Smooth muscle cell (in vitro differentiated cells): Measurements from ENCODE around the gene TBC1D16. TPM values are rescaled to one million over a fixed set of nuclear protein-coding genes. Genes with fewer than 3 reads are reported as not detected.

Source experiments
- DNase-seq: peaks from one replicate; lab custom pipeline; 2025; ENCODE audit not compliant: unreplicated experiment; lab: John Stamatoyannopoulos, UW
- H2AFZ ChIP-seq: fragments of 200-600 bp; sonication (generic); 2 replicates; pipeline ENCODE4 v1.6.0; 2016; ENCODE audit warnings: antibody characterized with exemption, low read depth, mild to moderate bottlenecking
- H3F3A ChIP-seq: fragments of 200-600 bp; sonication (generic); 2 replicates; pipeline ENCODE4 v1.6.0; 2017; ENCODE audit warnings: antibody characterized with exemption, low read depth
- H3K27ac ChIP-seq: fragments of 200-600 bp; sonication (generic); 2 replicates; pipeline ENCODE4 v1.5.1; 2016; ENCODE audit warnings: low read depth, mild to moderate bottlenecking
- H3K27me3 ChIP-seq: fragments of 200-600 bp; sonication (generic); 2 replicates; pipeline ENCODE4 v1.6.1; 2016; ENCODE audit warnings: low read depth, mild to moderate bottlenecking
- H3K36me3 ChIP-seq: fragments of 200-600 bp; sonication (generic); 2 replicates; pipeline ENCODE4 v1.5.1; 2016; ENCODE audit warnings: low read depth
- H3K4me1 ChIP-seq: fragments of 200-600 bp; sonication (generic); 2 replicates; pipeline ENCODE4 v1.5.1; 2016; ENCODE audit warnings: low read depth
- H3K4me2 ChIP-seq: fragments of 200-600 bp; sonication (generic); 2 replicates; pipeline ENCODE4 v1.6.0; 2016; ENCODE audit warnings: mild to moderate bottlenecking
- H3K4me3 ChIP-seq: fragments of 200-600 bp; sonication (generic); 2 replicates; pipeline ENCODE4 v1.5.1; 2016; ENCODE audit warnings: mild to moderate bottlenecking
- H3K79me2 ChIP-seq: fragments of 200-600 bp; sonication (generic); 2 replicates; pipeline ENCODE4 v1.6.0; 2016; ENCODE audit warnings: low read depth, mild to moderate bottlenecking
- H3K9ac ChIP-seq: fragments of 200-600 bp; sonication (generic); 2 replicates; pipeline ENCODE4 v1.6.0; 2016; ENCODE audit warnings: low read depth
- H3K9me3 ChIP-seq: fragments of 200-600 bp; sonication (generic); replicated peaks from 2 replicates; pipeline ENCODE4 v1.5.1; 2016; ENCODE audit warnings: low read depth
- H4K20me1 ChIP-seq: fragments of 200-600 bp; sonication (generic); 2 replicates; pipeline ENCODE4 v1.6.0; 2016; ENCODE audit warnings: low read depth
- WGBS: methylation state at CpG from one replicate; pipeline ENCODE4 v1.1.7; 2016; ENCODE audit warnings: low lambda C conversion rate; 5-methylcytosine and 5-hydroxymethylcytosine counted together
- polyA plus RNA-seq: library from polyadenylated mRNA; unstranded; fragments of >200 nt; fragmentation: Nextera tagmentation; extraction: Ambion mirVana; gene quantifications from 2 replicates; pipeline ENCODE4 v1.2.1, GENCODE V29; 2016
- total RNA-seq: library from RNA; depleted of rRNA; stranded (reverse); fragments of >200 nt; gene quantifications from 2 replicates; pipeline ENCODE4 v1.2.3, GENCODE V29; 2014
- TF ChIP-seq, protein P1 (sequence below): fragments of 200-600 bp; sonication (generic); IDR thresholded peaks from 2 replicates; pipeline ENCODE4 v1.5.1; 2017; ENCODE audit warnings: borderline replicate concordance, mild to moderate bottlenecking, antibody characterized with exemption; ENCODE audit not compliant: insufficient read depth, poor library complexity, severe bottlenecking

TBC1D16 gene
- total and polyA plus RNA-seq, 2 experiments from 2014 or later, result 17.4 to 24.6 TPM

DNA sequence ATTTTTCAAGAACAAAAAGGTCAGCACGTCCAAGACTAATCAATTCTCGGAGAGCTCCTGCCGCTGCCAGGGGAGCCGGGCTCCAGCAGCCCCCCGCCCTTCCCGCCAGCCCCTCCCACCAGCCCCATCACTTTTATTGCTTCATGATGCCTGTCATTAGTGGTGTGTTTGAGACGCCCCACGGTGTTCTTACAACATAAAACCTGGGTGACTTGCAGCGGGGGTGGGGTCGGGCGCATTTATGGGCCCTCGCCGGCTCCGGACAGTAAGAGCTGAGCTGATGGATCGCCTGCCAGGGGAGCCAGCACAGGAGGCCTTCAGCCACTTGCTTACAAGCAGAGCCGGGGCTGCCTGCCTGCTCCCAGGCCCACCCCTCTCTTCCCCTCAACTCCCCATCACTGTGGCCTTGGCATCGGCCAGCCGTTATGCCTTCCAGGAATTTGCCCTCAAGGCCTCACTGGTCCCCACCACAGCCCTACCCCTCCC lies 113.5 kb downstream of the TBC1D16 start:
- TF ChIP-seq, protein P1, sequence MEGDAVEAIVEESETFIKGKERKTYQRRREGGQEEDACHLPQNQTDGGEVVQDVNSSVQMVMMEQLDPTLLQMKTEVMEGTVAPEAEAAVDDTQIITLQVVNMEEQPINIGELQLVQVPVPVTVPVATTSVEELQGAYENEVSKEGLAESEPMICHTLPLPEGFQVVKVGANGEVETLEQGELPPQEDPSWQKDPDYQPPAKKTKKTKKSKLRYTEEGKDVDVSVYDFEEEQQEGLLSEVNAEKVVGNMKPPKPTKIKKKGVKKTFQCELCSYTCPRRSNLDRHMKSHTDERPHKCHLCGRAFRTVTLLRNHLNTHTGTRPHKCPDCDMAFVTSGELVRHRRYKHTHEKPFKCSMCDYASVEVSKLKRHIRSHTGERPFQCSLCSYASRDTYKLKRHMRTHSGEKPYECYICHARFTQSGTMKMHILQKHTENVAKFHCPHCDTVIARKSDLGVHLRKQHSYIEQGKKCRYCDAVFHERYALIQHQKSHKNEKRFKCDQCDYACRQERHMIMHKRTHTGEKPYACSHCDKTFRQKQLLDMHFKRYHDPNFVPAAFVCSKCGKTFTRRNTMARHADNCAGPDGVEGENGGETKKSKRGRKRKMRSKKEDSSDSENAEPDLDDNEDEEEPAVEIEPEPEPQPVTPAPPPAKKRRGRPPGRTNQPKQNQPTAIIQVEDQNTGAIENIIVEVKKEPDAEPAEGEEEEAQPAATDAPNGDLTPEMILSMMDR, result no peak
- no peak overlapping the region for H3K4me2 ChIP-seq
- no peaks in the 10 kb centered on the region for H3K4me1 ChIP-seq
- no peak overlapping the region for H3K4me3 ChIP-seq
- no peaks in the 10 kb centered on the region for H3K36me3 ChIP-seq
- 80% methylated on average over 17 of the region's 18 CpGs for WGBS
- no peak for DNase-seq
- no peaks in the 10 kb centered on the region for H3F3A ChIP-seq
- no peak overlapping the region for H2AFZ ChIP-seq
- H4K20me1 ChIP-seq, result no peaks in the 10 kb centered on the region
- H3K9ac ChIP-seq, result no peak overlapping the region
- no peak overlapping the region for H3K27ac ChIP-seq
- H3K9me3 ChIP-seq, result no peaks in the 10 kb centered on the region
- H3K79me2 ChIP-seq, result no peaks in the 10 kb centered on the region
- no peaks in the 10 kb centered on the region for H3K27me3 ChIP-seq

GRCh38 chr17:79921411-79922115 lies 114.1 kb downstream of the TBC1D16 start:
- DNase-seq, result no peak
- H3K36me3 ChIP-seq, result no peaks in the 10 kb centered on the region
- no peaks in the 10 kb centered on the region for H3K4me1 ChIP-seq
- no peaks in the 10 kb centered on the region for H3K79me2 ChIP-seq
- no peak overlapping the region for H2AFZ ChIP-seq
- H3K4me3 ChIP-seq, result no peak overlapping the region
- WGBS, result 88% methylated on average over 23 of the region's 28 CpGs
- no peak overlapping the region for H3K4me2 ChIP-seq
- no peaks in the 10 kb centered on the region for H3F3A ChIP-seq
- no peak overlapping the region for H3K27ac ChIP-seq
- H3K27me3 ChIP-seq, result no peaks in the 10 kb centered on the region
- H4K20me1 ChIP-seq, result no peaks in the 10 kb centered on the region
- no peak overlapping the region for H3K9ac ChIP-seq
- no peaks in the 10 kb centered on the region for H3K9me3 ChIP-seq
- TF ChIP-seq, protein P1, result no peak

DNA sequence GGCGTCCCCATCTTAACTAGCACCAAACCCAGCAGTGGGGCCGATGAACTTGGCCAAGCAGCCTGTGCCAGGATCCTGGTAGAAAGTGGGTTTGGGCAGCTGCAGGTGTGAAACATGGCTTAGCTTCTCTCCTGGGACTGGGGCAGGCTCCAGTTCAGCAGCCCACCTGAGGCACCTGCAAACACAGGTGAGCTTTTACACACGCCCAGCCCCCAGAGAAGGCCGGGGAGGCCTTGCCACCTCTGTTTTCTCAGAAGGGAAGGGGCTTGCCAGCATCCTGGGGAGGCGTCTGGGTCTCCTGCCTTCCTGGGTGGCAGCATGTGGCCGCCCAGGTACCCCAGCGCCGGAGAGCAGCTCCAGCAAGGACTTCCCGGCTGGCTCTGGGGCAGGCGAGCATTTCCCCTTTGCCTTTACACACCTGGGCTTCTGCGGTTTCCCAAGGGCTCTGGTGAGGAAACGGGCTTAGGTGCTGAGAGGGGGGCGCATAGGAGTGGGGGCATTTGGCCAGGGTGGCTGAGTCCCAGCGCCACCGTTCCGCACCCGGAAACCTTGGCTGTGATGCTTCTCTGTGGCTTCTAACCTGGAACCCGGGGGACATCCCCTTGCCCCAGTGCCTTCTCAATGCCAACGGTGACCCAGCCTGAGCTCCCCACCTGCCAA lies 114.8 kb downstream of the TBC1D16 start:
- Histone ChIP-seq H3K27ac (no peak overlapping the region), H3K4me1 (no peaks in the 10 kb centered on the region), H3K36me3 (no peaks in the 10 kb centered on the region), H3K9me3 (no peaks in the 10 kb centered on the region), H3K79me2 (no peaks in the 10 kb centered on the region), H2AFZ (no peak overlapping the region), H4K20me1 (no peaks in the 10 kb centered on the region), H3K9ac (no peak overlapping the region), H3K27me3 (no peaks in the 10 kb centered on the region), H3K4me2 (no peak overlapping the region), H3F3A (no peaks in the 10 kb centered on the region), H3K4me3 (no peak overlapping the region)
- TF ChIP-seq, protein P1, result no peak
- 91% methylated on average over 19 of the region's 19 CpGs for WGBS
- no peak for DNase-seq
